GM23338 (cell line): ENCODE measurements around the gene RNF5. TPM values are rescaled to one million over a fixed set of nuclear protein-coding genes. Genes with fewer than 3 reads are reported as not detected.

Experiments used
- ATAC-seq: fragments of 200-7000 bp; cut with Tn5 transposase; 3 replicates; pipeline ENCODE4 v1.9.1; 2020
- DNase-seq: peaks from one replicate; pipeline ENCODE4 v3.0.0-alpha.2; 2015; ENCODE audit warnings: low spot score
- H2AFZ ChIP-seq: fragments of 200-600 bp; sonication (generic); 2 replicates; pipeline ENCODE4 v1.8.0; 2016; ENCODE audit warnings: antibody characterized with exemption, mild to moderate bottlenecking, moderate library complexity
- H3F3A ChIP-seq: fragments of 200-600 bp; sonication (generic); replicated peaks from 2 replicates; pipeline ENCODE4 v1.8.0; 2017; ENCODE audit warnings: antibody characterized with exemption, mixed run types, low read depth
- H3K27ac ChIP-seq: fragments of 200-600 bp; sonication (generic); 2 replicates; pipeline ENCODE4 v1.6.1; 2016; ENCODE audit warnings: low read depth
- H3K27me3 ChIP-seq: fragments of 200-600 bp; sonication (generic); 2 replicates; pipeline ENCODE4 v1.8.0; 2016; ENCODE audit warnings: mild to moderate bottlenecking, mixed run types, moderate library complexity; ENCODE audit not compliant: insufficient read depth
- H3K36me3 ChIP-seq: fragments of 200-600 bp; sonication (generic); 2 replicates; pipeline ENCODE4 v1.8.0; 2016; ENCODE audit warnings: mild to moderate bottlenecking; ENCODE audit not compliant: insufficient read depth
- H3K4me1 ChIP-seq: fragments of 200-600 bp; sonication (generic); 2 replicates; pipeline ENCODE4 v1.8.0; 2016; ENCODE audit warnings: mild to moderate bottlenecking, moderate library complexity; ENCODE audit not compliant: insufficient read depth
- H3K4me2 ChIP-seq: fragments of 200-600 bp; sonication (generic); 2 replicates; pipeline ENCODE4 v1.7.1; 2017; ENCODE audit warnings: mixed run types
- H3K4me3 ChIP-seq: fragments of 200-600 bp; sonication (generic); 2 replicates; pipeline ENCODE4 v1.6.1; 2016; ENCODE audit warnings: mixed run types
- H3K79me2 ChIP-seq: fragments of 200-600 bp; sonication (generic); replicated peaks from 2 replicates; pipeline ENCODE4 v1.8.0; 2017; ENCODE audit warnings: mild to moderate bottlenecking; ENCODE audit not compliant: insufficient read depth
- H3K9me2 ChIP-seq: fragments of 200-600 bp; sonication (generic); 2 replicates; pipeline ENCODE4 v1.8.0; 2017; ENCODE audit not compliant: insufficient read depth
- H4K20me1 ChIP-seq: fragments of 200-600 bp; sonication (generic); replicated peaks from 2 replicates; pipeline ENCODE4 v1.8.0; 2017; ENCODE audit warnings: mild to moderate bottlenecking; ENCODE audit not compliant: insufficient read depth
- H3K27ac Mint-ChIP-seq: 2 replicates; pipeline ENCODE4 v1.8.0; 2020; ENCODE audit warnings: inconsistent platforms, mild to moderate bottlenecking, moderate library complexity, mixed read lengths
- H3K27me3 Mint-ChIP-seq: 3 replicates; pipeline ENCODE4 v1.8.0; 2022; ENCODE audit warnings: low read depth, mild to moderate bottlenecking, moderate library complexity, mixed read lengths, inconsistent platforms; ENCODE audit not compliant: insufficient read depth, poor library complexity
- H3K36me3 Mint-ChIP-seq: 3 replicates; pipeline ENCODE4 v1.8.0; 2021; ENCODE audit warnings: low read depth, mild to moderate bottlenecking, inconsistent platforms, moderate library complexity, mixed read lengths
- H3K4me1 Mint-ChIP-seq: 3 replicates; pipeline ENCODE4 v1.8.0; 2020; ENCODE audit warnings: mild to moderate bottlenecking, inconsistent platforms, mixed read lengths
- H3K4me3 Mint-ChIP-seq: 3 replicates; pipeline ENCODE4 v1.8.0; 2021; ENCODE audit warnings: moderate library complexity, mild to moderate bottlenecking, inconsistent platforms, mixed read lengths
- H3K9me3 Mint-ChIP-seq: 3 replicates; pipeline ENCODE4 v1.8.0; 2020; ENCODE audit warnings: moderate library complexity, mild to moderate bottlenecking, inconsistent platforms, mixed read lengths
- CREB1 ChIP-seq: fragments of 250-450 bp; sonication (Bioruptor Pico); IDR thresholded peaks from 2 replicates; pipeline ENCODE4 v1.5.0; 2020; ENCODE audit warnings: low read depth, mild to moderate bottlenecking, moderate library complexity
- CTCF ChIP-seq, 2 experiments: fragments of 200-600 bp in 1 of 2; sonication (generic) in 1 of 2; conservative IDR thresholded peaks; 2 replicates each; pipeline versions ENCODE4 v1.5.1 to v1.6.1; 2016 to 2017; ENCODE audit warnings: antibody characterized with exemption in 2 of 2, low read depth in 2 of 2, mild to moderate bottlenecking in 2 of 2, moderate library complexity in 1 of 2
- EZH2 ChIP-seq: fragments of 200-600 bp; sonication (generic); IDR thresholded peaks from one replicate; pipeline ENCODE4 v1.8.0; 2017; ENCODE audit warnings: antibody characterized with exemption, mild to moderate bottlenecking, low read depth; ENCODE audit not compliant: unreplicated experiment
- EZH2phosphoT487 ChIP-seq: fragments of 200-600 bp; sonication (generic); IDR thresholded peaks from one replicate; pipeline ENCODE4 v1.8.1; 2018; ENCODE audit warnings: antibody characterized with exemption; ENCODE audit not compliant: unreplicated experiment
- JUNB ChIP-seq: IDR thresholded peaks from one replicate; pipeline ENCODE4 v1.6.1; 2016; ENCODE audit warnings: antibody characterized with exemption; ENCODE audit not compliant: unreplicated experiment
- NANOG ChIP-seq: IDR thresholded peaks from 2 replicates; pipeline ENCODE4 v1.6.1; 2016; ENCODE audit warnings: antibody characterized with exemption, borderline replicate concordance
- POLR2AphosphoS5 ChIP-seq: IDR thresholded peaks from 2 replicates; pipeline ENCODE4 v1.6.1; 2016; ENCODE audit warnings: antibody characterized with exemption, low read depth
- STAT1 ChIP-seq: IDR thresholded peaks from one replicate; pipeline ENCODE4 v1.6.1; 2016; ENCODE audit warnings: antibody characterized with exemption; ENCODE audit not compliant: unreplicated experiment
- ZNF114 ChIP-seq: fragments of 250-450 bp; sonication (Bioruptor Pico); IDR thresholded peaks from 2 replicates; pipeline ENCODE4 v1.5.0; 2020; ENCODE audit warnings: mild to moderate bottlenecking, moderate library complexity
- ZNF331 ChIP-seq: fragments of 250-450 bp; sonication (Bioruptor Pico); IDR thresholded peaks from 2 replicates; pipeline ENCODE4 v1.5.0; 2020; ENCODE audit warnings: low read depth, mild to moderate bottlenecking, moderate library complexity
- polyA plus RNA-seq: library from polyadenylated mRNA; unstranded; fragments of >200 nt; fragmentation: Nextera tagmentation; extraction: Ambion mirVana; gene quantifications from 2 replicates; pipeline ENCODE4 v1.2.1, GENCODE V29; 2016
- total RNA-seq: library from RNA; depleted of rRNA; stranded (reverse); fragments of >200 nt; shearing (Covaris generic); gene quantifications from 2 replicates; pipeline ENCODE4 v1.2.3, GENCODE V29; 2014
- TF ChIP-seq, protein P1 (sequence below): IDR thresholded peaks from one replicate; pipeline ENCODE4 v1.6.1; 2018; ENCODE audit warnings: antibody characterized with exemption; ENCODE audit not compliant: unreplicated experiment
- TF ChIP-seq, protein P2 (sequence below): IDR thresholded peaks from 2 replicates; pipeline ENCODE4 v1.6.1; 2016; ENCODE audit warnings: antibody characterized with exemption
- TF ChIP-seq, protein P3 (sequence below): fragments of 250-450 bp; sonication (Bioruptor Pico); IDR thresholded peaks from 2 replicates; pipeline ENCODE4 v1.5.0; 2020; ENCODE audit warnings: mild to moderate bottlenecking, moderate library complexity

RNF5 gene
- total and polyA plus RNA-seq, 2 experiments from 2014 or later, result 119 to 164 TPM

DNA sequence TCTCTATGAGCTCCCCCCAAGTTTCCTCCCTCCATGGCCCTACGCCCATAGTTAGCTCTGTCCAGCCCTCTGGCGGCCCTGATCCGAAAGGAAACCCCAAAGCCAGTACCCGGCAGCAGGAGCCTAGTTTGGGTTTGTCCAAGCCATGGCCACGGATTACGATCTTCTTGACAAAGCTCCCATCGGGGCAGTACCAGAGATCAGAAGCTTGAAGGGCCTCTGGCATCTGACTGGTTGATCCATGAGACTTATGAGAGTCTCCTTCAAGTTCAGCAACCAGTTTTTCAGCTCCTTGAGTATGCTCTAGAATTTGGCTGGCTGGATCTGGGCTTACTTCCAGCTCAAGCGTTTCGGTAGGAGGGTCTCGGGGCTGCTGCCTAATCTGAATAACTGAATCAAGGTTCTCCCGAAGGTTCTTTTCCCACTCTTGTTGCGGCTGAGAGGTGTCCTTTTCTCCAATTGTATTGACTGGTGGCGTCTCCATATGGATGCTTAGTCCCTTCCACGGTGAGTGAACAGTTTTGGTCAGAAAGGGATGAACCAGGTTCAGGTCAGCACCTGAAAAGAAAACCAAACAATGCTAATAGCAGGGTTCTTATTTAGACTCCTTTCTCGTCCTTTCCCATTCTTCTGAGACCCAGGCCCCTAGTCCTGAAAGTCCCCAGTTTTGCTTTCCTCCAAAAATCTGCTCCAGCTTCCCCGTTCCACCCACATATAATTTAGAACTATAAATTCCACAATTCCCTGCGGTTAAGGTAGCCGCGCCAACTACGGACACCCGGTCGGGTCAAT is 48.7 kb upstream of the RNF5 start:
- Histone ChIP-seq H3K9me2 (no peaks in the 10 kb centered on the region), H3K4me2 (peak overlapping the region; percentile 96), H2AFZ (peak overlapping the region; percentile 53; the same call in 1 of the 2 replicates), H3K27ac (peak overlapping the region; percentile 62; the same call in 1 of the 2 replicates), H3K36me3 (0 out of 2 replicates have a peak, but pooled peaks cover 5% of the 10 kb centered on the region), H3K79me2 (peaks cover 20% of the 10 kb centered on the region), H3K4me3 (peak overlapping the region; percentile 96), H3F3A (peaks cover 10% of the 10 kb centered on the region; the same call in 1 of the 2 replicates), H3K4me1 (peaks cover 22% of the 10 kb centered on the region), H4K20me1 (0 out of 2 replicates have a peak, but pooled peaks cover 5% of the 10 kb centered on the region), H3K27me3 (no peaks in the 10 kb centered on the region)
- Mint-ChIP-seq H3K4me1 (peaks cover 23% of the 10 kb centered on the region), H3K27ac (peak overlapping the region; percentile 93), H3K9me3 (no peaks in the 10 kb centered on the region), H3K36me3 (peaks cover 16% of the 10 kb centered on the region), H3K27me3 (peaks cover 13% of the 10 kb centered on the region), H3K4me3 (peak overlapping the region; percentile 90)
- TF ChIP-seq ZNF331 (no peak), CTCF (conservative IDR thresholded peaks at IDR 0.05; ENCODE audit: low read depth in 2 of 2) (no peak), ZNF114 (CRISPR knock-in tag) (no peak), JUNB (no peak), NANOG (no peak), CREB1 (CRISPR knock-in tag) (no peak), EZH2 (no peak), EZH2phosphoT487 (no peak), STAT1 (no peak), POLR2AphosphoS5 (no peak)
- TF ChIP-seq, protein P1, sequence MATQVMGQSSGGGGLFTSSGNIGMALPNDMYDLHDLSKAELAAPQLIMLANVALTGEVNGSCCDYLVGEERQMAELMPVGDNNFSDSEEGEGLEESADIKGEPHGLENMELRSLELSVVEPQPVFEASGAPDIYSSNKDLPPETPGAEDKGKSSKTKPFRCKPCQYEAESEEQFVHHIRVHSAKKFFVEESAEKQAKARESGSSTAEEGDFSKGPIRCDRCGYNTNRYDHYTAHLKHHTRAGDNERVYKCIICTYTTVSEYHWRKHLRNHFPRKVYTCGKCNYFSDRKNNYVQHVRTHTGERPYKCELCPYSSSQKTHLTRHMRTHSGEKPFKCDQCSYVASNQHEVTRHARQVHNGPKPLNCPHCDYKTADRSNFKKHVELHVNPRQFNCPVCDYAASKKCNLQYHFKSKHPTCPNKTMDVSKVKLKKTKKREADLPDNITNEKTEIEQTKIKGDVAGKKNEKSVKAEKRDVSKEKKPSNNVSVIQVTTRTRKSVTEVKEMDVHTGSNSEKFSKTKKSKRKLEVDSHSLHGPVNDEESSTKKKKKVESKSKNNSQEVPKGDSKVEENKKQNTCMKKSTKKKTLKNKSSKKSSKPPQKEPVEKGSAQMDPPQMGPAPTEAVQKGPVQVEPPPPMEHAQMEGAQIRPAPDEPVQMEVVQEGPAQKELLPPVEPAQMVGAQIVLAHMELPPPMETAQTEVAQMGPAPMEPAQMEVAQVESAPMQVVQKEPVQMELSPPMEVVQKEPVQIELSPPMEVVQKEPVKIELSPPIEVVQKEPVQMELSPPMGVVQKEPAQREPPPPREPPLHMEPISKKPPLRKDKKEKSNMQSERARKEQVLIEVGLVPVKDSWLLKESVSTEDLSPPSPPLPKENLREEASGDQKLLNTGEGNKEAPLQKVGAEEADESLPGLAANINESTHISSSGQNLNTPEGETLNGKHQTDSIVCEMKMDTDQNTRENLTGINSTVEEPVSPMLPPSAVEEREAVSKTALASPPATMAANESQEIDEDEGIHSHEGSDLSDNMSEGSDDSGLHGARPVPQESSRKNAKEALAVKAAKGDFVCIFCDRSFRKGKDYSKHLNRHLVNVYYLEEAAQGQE, result no peak
- TF ChIP-seq, protein P2, sequence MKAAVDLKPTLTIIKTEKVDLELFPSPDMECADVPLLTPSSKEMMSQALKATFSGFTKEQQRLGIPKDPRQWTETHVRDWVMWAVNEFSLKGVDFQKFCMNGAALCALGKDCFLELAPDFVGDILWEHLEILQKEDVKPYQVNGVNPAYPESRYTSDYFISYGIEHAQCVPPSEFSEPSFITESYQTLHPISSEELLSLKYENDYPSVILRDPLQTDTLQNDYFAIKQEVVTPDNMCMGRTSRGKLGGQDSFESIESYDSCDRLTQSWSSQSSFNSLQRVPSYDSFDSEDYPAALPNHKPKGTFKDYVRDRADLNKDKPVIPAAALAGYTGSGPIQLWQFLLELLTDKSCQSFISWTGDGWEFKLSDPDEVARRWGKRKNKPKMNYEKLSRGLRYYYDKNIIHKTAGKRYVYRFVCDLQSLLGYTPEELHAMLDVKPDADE, result no peak
- TF ChIP-seq, protein P3, sequence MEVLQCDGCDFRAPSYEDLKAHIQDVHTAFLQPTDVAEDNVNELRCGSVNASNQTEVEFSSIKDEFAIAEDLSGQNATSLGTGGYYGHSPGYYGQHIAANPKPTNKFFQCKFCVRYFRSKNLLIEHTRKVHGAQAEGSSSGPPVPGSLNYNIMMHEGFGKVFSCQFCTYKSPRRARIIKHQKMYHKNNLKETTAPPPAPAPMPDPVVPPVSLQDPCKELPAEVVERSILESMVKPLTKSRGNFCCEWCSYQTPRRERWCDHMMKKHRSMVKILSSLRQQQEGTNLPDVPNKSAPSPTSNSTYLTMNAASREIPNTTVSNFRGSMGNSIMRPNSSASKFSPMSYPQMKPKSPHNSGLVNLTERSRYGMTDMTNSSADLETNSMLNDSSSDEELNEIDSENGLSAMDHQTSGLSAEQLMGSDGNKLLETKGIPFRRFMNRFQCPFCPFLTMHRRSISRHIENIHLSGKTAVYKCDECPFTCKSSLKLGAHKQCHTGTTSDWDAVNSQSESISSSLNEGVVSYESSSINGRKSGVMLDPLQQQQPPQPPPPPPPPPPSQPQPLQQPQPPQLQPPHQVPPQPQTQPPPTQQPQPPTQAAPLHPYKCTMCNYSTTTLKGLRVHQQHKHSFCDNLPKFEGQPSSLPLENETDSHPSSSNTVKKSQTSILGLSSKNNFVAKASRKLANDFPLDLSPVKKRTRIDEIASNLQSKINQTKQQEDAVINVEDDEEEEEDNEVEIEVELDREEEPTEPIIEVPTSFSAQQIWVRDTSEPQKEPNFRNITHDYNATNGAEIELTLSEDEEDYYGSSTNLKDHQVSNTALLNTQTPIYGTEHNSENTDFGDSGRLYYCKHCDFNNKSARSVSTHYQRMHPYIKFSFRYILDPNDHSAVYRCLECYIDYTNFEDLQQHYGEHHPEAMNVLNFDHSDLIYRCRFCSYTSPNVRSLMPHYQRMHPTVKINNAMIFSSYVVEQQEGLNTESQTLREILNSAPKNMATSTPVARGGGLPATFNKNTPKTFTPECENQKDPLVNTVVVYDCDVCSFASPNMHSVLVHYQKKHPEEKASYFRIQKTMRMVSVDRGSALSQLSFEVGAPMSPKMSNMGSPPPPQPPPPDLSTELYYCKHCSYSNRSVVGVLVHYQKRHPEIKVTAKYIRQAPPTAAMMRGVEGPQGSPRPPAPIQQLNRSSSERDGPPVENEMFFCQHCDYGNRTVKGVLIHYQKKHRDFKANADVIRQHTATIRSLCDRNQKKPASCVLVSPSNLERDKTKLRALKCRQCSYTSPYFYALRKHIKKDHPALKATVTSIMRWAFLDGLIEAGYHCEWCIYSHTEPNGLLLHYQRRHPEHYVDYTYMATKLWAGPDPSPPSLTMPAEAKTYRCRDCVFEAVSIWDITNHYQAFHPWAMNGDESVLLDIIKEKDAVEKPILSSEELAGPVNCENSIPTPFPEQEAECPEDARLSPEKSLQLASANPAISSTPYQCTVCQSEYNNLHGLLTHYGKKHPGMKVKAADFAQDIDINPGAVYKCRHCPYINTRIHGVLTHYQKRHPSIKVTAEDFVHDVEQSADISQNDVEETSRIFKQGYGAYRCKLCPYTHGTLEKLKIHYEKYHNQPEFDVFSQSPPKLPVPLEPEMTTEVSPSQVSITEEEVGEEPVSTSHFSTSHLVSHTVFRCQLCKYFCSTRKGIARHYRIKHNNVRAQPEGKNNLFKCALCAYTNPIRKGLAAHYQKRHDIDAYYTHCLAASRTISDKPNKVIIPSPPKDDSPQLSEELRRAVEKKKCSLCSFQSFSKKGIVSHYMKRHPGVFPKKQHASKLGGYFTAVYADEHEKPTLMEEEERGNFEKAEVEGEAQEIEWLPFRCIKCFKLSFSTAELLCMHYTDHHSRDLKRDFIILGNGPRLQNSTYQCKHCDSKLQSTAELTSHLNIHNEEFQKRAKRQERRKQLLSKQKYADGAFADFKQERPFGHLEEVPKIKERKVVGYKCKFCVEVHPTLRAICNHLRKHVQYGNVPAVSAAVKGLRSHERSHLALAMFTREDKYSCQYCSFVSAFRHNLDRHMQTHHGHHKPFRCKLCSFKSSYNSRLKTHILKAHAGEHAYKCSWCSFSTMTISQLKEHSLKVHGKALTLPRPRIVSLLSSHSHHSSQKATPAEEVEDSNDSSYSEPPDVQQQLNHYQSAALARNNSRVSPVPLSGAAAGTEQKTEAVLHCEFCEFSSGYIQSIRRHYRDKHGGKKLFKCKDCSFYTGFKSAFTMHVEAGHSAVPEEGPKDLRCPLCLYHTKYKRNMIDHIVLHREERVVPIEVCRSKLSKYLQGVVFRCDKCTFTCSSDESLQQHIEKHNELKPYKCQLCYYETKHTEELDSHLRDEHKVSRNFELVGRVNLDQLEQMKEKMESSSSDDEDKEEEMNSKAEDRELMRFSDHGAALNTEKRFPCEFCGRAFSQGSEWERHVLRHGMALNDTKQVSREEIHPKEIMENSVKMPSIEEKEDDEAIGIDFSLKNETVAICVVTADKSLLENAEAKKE (CRISPR knock-in tag), result no peak
- no peak for DNase-seq
- no peak for ATAC-seq
